Mucosa of rectum (tissue), 2 donors: ENCODE data around the gene ELAC1.
A peak's percentile ranks its signal among the peaks of the same experiment; 100 is the strongest.

Experiments
- H3K27ac ChIP-seq, 2 donors: one replicate each; pipeline ENCODE4 v1.7.0; 2013; ENCODE audit warnings: inconsistent platforms in 2 of 2, low read depth in 2 of 2, low read length in 2 of 2
- H3K27me3 ChIP-seq, 2 donors: one replicate each; pipeline ENCODE4 v1.7.0; 2013; ENCODE audit warnings: low read length in 2 of 2; ENCODE audit not compliant: control insufficient read depth in 2 of 2, insufficient read depth in 2 of 2
- H3K36me3 ChIP-seq, 2 donors: one replicate each; pipeline ENCODE4 v1.7.0; 2013; ENCODE audit warnings: low read length in 2 of 2; ENCODE audit not compliant: control insufficient read depth in 2 of 2, insufficient read depth in 2 of 2
- H3K4me1 ChIP-seq, 2 donors: one replicate each; pipeline ENCODE4 v1.7.0; 2013; ENCODE audit warnings: low read length in 2 of 2, mild to moderate bottlenecking in 1 of 2; ENCODE audit not compliant: control insufficient read depth in 2 of 2, insufficient read depth in 2 of 2
- H3K4me3 ChIP-seq, 2 donors: one replicate each; pipeline ENCODE4 v1.7.0; 2013; ENCODE audit warnings: low read length in 2 of 2
- H3K9ac ChIP-seq, 2 donors: one replicate each; pipeline ENCODE4 v1.7.0; 2013; ENCODE audit warnings: low read length in 2 of 2, low read depth in 1 of 2, mild to moderate bottlenecking in 1 of 2
- H3K9me3 ChIP-seq, 2 donors: one replicate each; pipeline ENCODE4 v1.7.0; 2013; ENCODE audit warnings: low read length in 2 of 2; ENCODE audit not compliant: control insufficient read depth in 2 of 2
- donor health status: healthy.
- donor health status: Normal muscosa, but diverticular disease.

The ELAC1 gene

DNA sequence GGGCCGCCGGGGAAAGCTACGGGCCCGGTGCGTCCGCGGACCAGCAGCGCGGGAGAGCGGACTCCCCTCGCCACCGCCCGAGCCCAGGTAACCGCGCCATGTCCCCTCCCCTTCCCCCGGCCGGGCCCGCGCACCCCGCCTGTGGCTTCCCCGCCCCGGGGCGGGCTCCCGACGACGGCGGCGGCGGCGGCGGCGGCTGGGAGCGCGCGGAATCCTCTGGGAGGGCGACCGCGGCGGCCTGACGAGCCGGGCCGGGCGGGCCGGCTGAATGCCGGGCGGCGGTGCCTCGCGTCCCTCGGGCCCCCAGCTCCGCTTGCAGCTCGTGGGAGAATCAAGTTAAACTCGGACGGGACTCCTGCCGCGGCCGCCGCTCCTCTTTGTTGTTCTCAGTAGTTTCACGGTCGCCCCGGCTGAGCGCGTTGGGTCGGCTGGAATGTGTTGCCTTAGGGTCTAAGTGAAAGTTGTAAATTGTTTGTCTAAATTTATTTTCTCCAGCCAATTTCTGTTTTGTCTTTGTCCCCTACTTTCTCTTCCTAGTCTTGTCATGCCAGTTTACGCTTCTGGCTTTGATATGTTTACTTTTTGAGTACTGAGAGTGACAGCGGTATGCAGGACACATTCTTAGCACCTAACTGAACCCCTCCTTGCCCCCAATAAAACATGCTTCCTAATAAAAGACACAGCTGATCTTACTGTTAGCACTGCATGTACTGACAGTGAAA, 62.9 kb downstream of the ELAC1 start:
- peak overlapping the region; percentile 95 to 98 for H3K27ac ChIP-seq
- peak overlapping the region; percentile 71 to 92 for H3K4me3 ChIP-seq
- H3K27me3 ChIP-seq = no peaks in the 10 kb centered on the region
- H3K9ac ChIP-seq = peak overlapping the region; percentile 95 to 99
- H3K36me3 ChIP-seq = peaks cover 0 to 9% of the 10 kb centered on the region in 2 donors
- H3K9me3 ChIP-seq = no peaks in the 10 kb centered on the region
- H3K4me1 ChIP-seq = peaks cover 20 to 30% of the 10 kb centered on the region in 2 donors

- no peak overlapping the region for H3K27ac ChIP-seq
- no peak overlapping the region for H3K9ac ChIP-seq
- peak overlapping the region in 1 of 2 donors; percentile 92 for H3K4me3 ChIP-seq
- peaks cover 20 to 34% of the 10 kb centered on the region in 2 donors for H3K4me1 ChIP-seq
- no peaks in the 10 kb centered on the region for H3K9me3 ChIP-seq
- H3K36me3 ChIP-seq = peaks cover 0 to 5% of the 10 kb centered on the region in 2 donors
- H3K27me3 ChIP-seq = no peaks in the 10 kb centered on the region
Observed at GRCh38 chr18:51032193-51032592, 64.4 kb downstream of the ELAC1 start.

- peaks cover 0 to 5% of the 10 kb centered on the region in 2 donors for H3K36me3 ChIP-seq
- H3K27ac ChIP-seq = no peak overlapping the region
- H3K27me3 ChIP-seq = no peaks in the 10 kb centered on the region
- no peaks in the 10 kb centered on the region for H3K9me3 ChIP-seq
- H3K4me3 ChIP-seq = no peak overlapping the region
- peaks cover 9 to 23% of the 10 kb centered on the region in 2 donors for H3K4me1 ChIP-seq
- H3K9ac ChIP-seq = no peak overlapping the region
Observed at GRCh38 chr18:51037230-51037629, 69.4 kb downstream of the ELAC1 start.
